Mammary epithelial cell (primary cell): ENCODE results near the gene DDX1.

Experiments
- CTCF ChIP-seq, 2 donors: IDR thresholded peaks in 1 of 2; conservative IDR thresholded peaks in 1 of 2; 2 replicates each; pipeline ENCODE4 v1.5.1; 2011 to 2012; ENCODE audit warnings: inconsistent platforms in 2 of 2, low read length in 2 of 2, mild to moderate bottlenecking in 2 of 2, control low read depth in 1 of 2, low read depth in 1 of 2; ENCODE audit not compliant: insufficient read depth in 1 of 2; ENCODE audit errors: extremely low read depth in 1 of 2
- EZH2 ChIP-seq: IDR thresholded peaks from 2 replicates; pipeline ENCODE4 v1.6.1; 2012; ENCODE audit warnings: low read length, inconsistent platforms, borderline replicate concordance

GRCh38 chr2:15665943-15666460, 74.3 kb downstream of the DDX1 start:
- no peak for TF ChIP-seq EZH2
- TF ChIP-seq CTCF (conservative IDR thresholded peaks at IDR 0.05 in 1 of 2, IDR thresholded peaks at IDR 0.05 in 1 of 2; ENCODE audit: extremely low read depth in 1 of 2, insufficient read depth in 1 of 2, low read depth in 1 of 2, low read length in 2 of 2): no peak
